A549 (cell line): ENCODE results near the gene TBC1D22A. TPM values are rescaled to one million over a fixed set of nuclear protein-coding genes. Genes with fewer than 3 reads are reported as not detected.

ENCODE experiments used
- ATAC-seq, 2 experiments: fragments of 200-7000 bp in 1 of 2; fragments of >200 bp in 1 of 2; cut with Nextera tagmentation in 1 of 2; cut with Tn5 transposase in 1 of 2; 3 replicates each; pipeline versions ENCODE4 v1.8.0 to v1.9.1; 2018 to 2020; ENCODE audit warnings: mild to moderate bottlenecking in 1 of 2, moderate library complexity in 1 of 2
- CTCF ChIA-PET: fragments of 300-600 bp; sonication (Branson Sonifier 250); formaldehyde crosslinking; extraction: SDS; loops from one replicate; lab custom pipeline; 2021; ENCODE audit warnings: antibody characterized with exemption, inconsistent platforms; lab: Yijun Ruan, JAX
- POLR2A ChIA-PET: fragments of 350-600 bp; formaldehyde crosslinking; extraction: SDS; loops from one replicate; lab custom pipeline; 2021; ENCODE audit warnings: antibody characterized with exemption, inconsistent platforms; lab: Yijun Ruan, JAX
- DNase-seq, 2 experiments: peaks; one replicate each; pipeline versions ENCODE4 v3.0.0 to v3.0.0-alpha.2; 2011 to 2016; ENCODE audit warnings: low read depth in 1 of 2, low spot score in 1 of 2
- FAIRE-seq: peaks from 2 replicates; lab custom pipeline; 2011; peaks lifted over from hg19 to GRCh38; lab: Jason Lieb, UNC
- H3K27ac ChIP-seq, 2 experiments: fragments of >200 bp; sonication (Bioruptor Twin); formaldehyde crosslinking; 3 replicates each; pipeline ENCODE4 v1.5.1; 2016 to 2017
- H3K4me1 ChIP-seq: fragments of >200 bp; sonication (Bioruptor Twin); formaldehyde crosslinking; 3 replicates; pipeline ENCODE4 v1.6.1; 2016
- H3K4me2 ChIP-seq: fragments of >200 bp; sonication (Bioruptor Twin); formaldehyde crosslinking; 3 replicates; pipeline ENCODE4 v1.6.1; 2016
- H3K4me3 ChIP-seq: fragments of >200 bp; sonication (Bioruptor Twin); formaldehyde crosslinking; 3 replicates; pipeline ENCODE4 v1.5.1; 2016
- H3K9me3 ChIP-seq: fragments of >200 bp; sonication (Bioruptor Twin); formaldehyde crosslinking; 3 replicates; pipeline ENCODE4 v1.6.1; 2016
- BCL3 ChIP-seq: fragments of >200 bp; sonication (Bioruptor Twin); formaldehyde crosslinking; IDR thresholded peaks from 3 replicates; pipeline ENCODE4 v1.6.1; 2016
- CBX8 ChIP-seq: fragments of 200-600 bp; sonication (generic); IDR thresholded peaks from 2 replicates; pipeline ENCODE4 v1.6.1; 2016
- CEBPB ChIP-seq, 2 experiments: fragments of >200 bp in 1 of 2; sonication (Bioruptor Twin) in 1 of 2; formaldehyde crosslinking in 1 of 2; IDR thresholded peaks; 2 replicates each; pipeline ENCODE4 v1.6.1; 2012 to 2016
- E2F6 ChIP-seq: IDR thresholded peaks from 2 replicates; pipeline ENCODE4 v1.6.1; 2012; ENCODE audit warnings: low read depth, borderline replicate concordance
- EHMT2 ChIP-seq: fragments of 200-600 bp; sonication (generic); IDR thresholded peaks from 2 replicates; pipeline ENCODE4 v1.6.1; 2016; ENCODE audit warnings: antibody characterized with exemption, low read depth, mild to moderate bottlenecking, moderate library complexity
- EP300 ChIP-seq, 2 experiments: fragments of >200 bp; sonication (Bioruptor Twin); formaldehyde crosslinking; IDR thresholded peaks; 2 replicates in 1 of 2; 3 replicates in 1 of 2; pipeline ENCODE4 v1.6.1; 2016 to 2017
- GATA3 ChIP-seq: IDR thresholded peaks from 2 replicates; pipeline ENCODE4 v1.6.1; 2012; ENCODE audit warnings: borderline replicate concordance
- HDAC2 ChIP-seq: fragments of 200-600 bp; sonication (generic); IDR thresholded peaks from 2 replicates; pipeline ENCODE4 v1.6.1; 2016
- HEYL ChIP-seq: fragments of 250-450 bp; sonication (Bioruptor Pico); IDR thresholded peaks from 2 replicates; pipeline ENCODE4 v1.8.0; 2021; ENCODE audit warnings: mild to moderate bottlenecking, moderate library complexity
- HOXA7 ChIP-seq: fragments of 250-450 bp; sonication (Bioruptor Pico); IDR thresholded peaks from 2 replicates; pipeline ENCODE4 v1.5.0; 2020; ENCODE audit warnings: mild to moderate bottlenecking, moderate library complexity
- HOXB5 ChIP-seq: fragments of 250-450 bp; sonication (Bioruptor Pico); IDR thresholded peaks from 2 replicates; pipeline ENCODE4 v1.5.0; 2020; ENCODE audit warnings: mild to moderate bottlenecking, moderate library complexity
- KDM1A ChIP-seq: fragments of 200-600 bp; sonication (generic); IDR thresholded peaks from 2 replicates; pipeline ENCODE4 v1.6.1; 2016; ENCODE audit warnings: low read depth, mild to moderate bottlenecking
- MYC ChIP-seq: IDR thresholded peaks from 2 replicates; pipeline ENCODE4 v1.6.1; 2012; ENCODE audit warnings: mild to moderate bottlenecking, inconsistent platforms, low read length, improper control_type of control experiment, borderline replicate concordance
- NFE2L2 ChIP-seq: fragments of 150-350 bp; conservative IDR thresholded peaks from 2 replicates; pipeline ENCODE4 v1.6.1; 2014; ENCODE audit warnings: low read length
- NR3C1 ChIP-seq: fragments of >200 bp; sonication (Bioruptor Twin); formaldehyde crosslinking; IDR thresholded peaks from 3 replicates; pipeline ENCODE4 v1.6.1; 2017
- POLR2A ChIP-seq: IDR thresholded peaks from 2 replicates; pipeline ENCODE4 v1.6.1; 2012; ENCODE audit warnings: mild to moderate bottlenecking, low read length
- REST ChIP-seq: fragments of 200-600 bp; sonication (generic); IDR thresholded peaks from 2 replicates; pipeline ENCODE4 v1.6.1; 2016; ENCODE audit warnings: antibody characterized with exemption, mild to moderate bottlenecking, moderate library complexity
- ZNF302 ChIP-seq: fragments of 250-450 bp; sonication (Bioruptor Pico); IDR thresholded peaks from 2 replicates; pipeline ENCODE4 v1.9.0; 2021; ENCODE audit warnings: inconsistent platforms, mild to moderate bottlenecking, moderate library complexity
- WGBS: methylation state at CpG from one replicate; pipeline ENCODE4 v1.1.6; 2017; ENCODE audit errors: missing lambda C conversion rate; 5-methylcytosine and 5-hydroxymethylcytosine counted together
- polyA plus RNA-seq, 4 experiments: library from polyadenylated mRNA; depleted of rRNA in 3 of 4; stranded (reverse); fragments of >200 nt; fragmentation: RNase III in 1 of 4; extraction: RNeasy Plus Mini Kit Qiagen cat#74134 plus additional on column Dnase treatment in 1 of 4; gene quantifications; 2 replicates in 3 of 4; 3 replicates in 1 of 4; pipeline ENCODE4 v1.2.3, GENCODE V29; 2011 to 2017
- TF ChIP-seq, protein P1 (sequence below): IDR thresholded peaks from 2 replicates; pipeline ENCODE4 v1.6.1; 2012
- TF ChIP-seq, protein P2 (sequence below): fragments of >200 bp; sonication (Bioruptor Twin); formaldehyde crosslinking; IDR thresholded peaks from 2 replicates; pipeline ENCODE4 v1.6.1; 2016
- TF ChIP-seq, protein P3 (sequence below): fragments of 150-350 bp; IDR thresholded peaks from 2 replicates; pipeline ENCODE4 v1.6.1; 2014; ENCODE audit warnings: low read depth, mild to moderate bottlenecking, low read length

Gene TBC1D22A
- polyA plus RNA-seq, 2 of the 4 experiments (the other 2 are of a cell fraction), result 8.9 to 10.8 TPM

- 94% methylated on average over 13 of the region's 13 CpGs for WGBS
- POLR2A ChIA-PET, result no interaction called here
- peaks cover 25% of the 10 kb centered on the region for H3K4me1 ChIP-seq
- no peak overlapping the region for H3K4me3 ChIP-seq
- CTCF ChIA-PET, result interaction anchor here (0.6 to 4.8 kb wide), 4 partner anchors 18 to 107 kb away, joined by 3 to 22 read pairs (median 4); no protein-coding TSS in a partner anchor
- no peak overlapping the region for H3K4me2 ChIP-seq
- no peak for ATAC-seq
- FAIRE-seq, result no peak
- TF ChIP-seq CEBPB (IDR thresholded peaks at IDR 0.05), result no peak
- no peak for TF ChIP-seq NR3C1
- TF ChIP-seq, protein P1, sequence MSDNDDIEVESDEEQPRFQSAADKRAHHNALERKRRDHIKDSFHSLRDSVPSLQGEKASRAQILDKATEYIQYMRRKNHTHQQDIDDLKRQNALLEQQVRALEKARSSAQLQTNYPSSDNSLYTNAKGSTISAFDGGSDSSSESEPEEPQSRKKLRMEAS, result no peak
- TF ChIP-seq HOXB5 (CRISPR knock-in tag), result no peak
- TF ChIP-seq HDAC2, result no peak
- TF ChIP-seq ZNF302 (CRISPR knock-in tag), result no peak
- no peak for TF ChIP-seq GATA3
- no peak for TF ChIP-seq REST
- TF ChIP-seq KDM1A, result no peak
- no peak for TF ChIP-seq HEYL (CRISPR knock-in tag)
- TF ChIP-seq, protein P2, sequence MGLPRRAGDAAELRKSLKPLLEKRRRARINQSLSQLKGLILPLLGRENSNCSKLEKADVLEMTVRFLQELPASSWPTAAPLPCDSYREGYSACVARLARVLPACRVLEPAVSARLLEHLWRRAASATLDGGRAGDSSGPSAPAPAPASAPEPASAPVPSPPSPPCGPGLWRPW, result no peak
- no peak for TF ChIP-seq E2F6
- no peak for TF ChIP-seq NFE2L2
- TF ChIP-seq, protein P3, sequence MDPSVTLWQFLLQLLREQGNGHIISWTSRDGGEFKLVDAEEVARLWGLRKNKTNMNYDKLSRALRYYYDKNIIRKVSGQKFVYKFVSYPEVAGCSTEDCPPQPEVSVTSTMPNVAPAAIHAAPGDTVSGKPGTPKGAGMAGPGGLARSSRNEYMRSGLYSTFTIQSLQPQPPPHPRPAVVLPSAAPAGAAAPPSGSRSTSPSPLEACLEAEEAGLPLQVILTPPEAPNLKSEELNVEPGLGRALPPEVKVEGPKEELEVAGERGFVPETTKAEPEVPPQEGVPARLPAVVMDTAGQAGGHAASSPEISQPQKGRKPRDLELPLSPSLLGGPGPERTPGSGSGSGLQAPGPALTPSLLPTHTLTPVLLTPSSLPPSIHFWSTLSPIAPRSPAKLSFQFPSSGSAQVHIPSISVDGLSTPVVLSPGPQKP, result no peak
- TF ChIP-seq CBX8, result no peak
- no peak for TF ChIP-seq POLR2A
- no peak for TF ChIP-seq BCL3
- TF ChIP-seq MYC, result no peak
- TF ChIP-seq, all 56 proteins: peak for 0
- no peak for DNase-seq
- Histone ChIP-seq H3K9me3 (no peaks in the 10 kb centered on the region), H3K27ac (no peak overlapping the region)
These were observed 61.2 kb downstream of the TBC1D22A start for GRCh38 chr22:46823654-46824053.

- Histone ChIP-seq H3K4me3 (no peak overlapping the region), H3K9me3 (no peaks in the 10 kb centered on the region), H3K27ac (peak overlapping the region in 1 of 2 experiments; percentile 55; a peak in 2 of 6 replicates), H3K4me2 (no peak overlapping the region), H3K4me1 (peaks cover 32% of the 10 kb centered on the region)
- DNase-seq (no peak), FAIRE-seq (no peak), ATAC-seq (no peak)
- TF ChIP-seq EP300 (IDR thresholded peaks at IDR 0.05) (no peak), EHMT2 (no peak), HOXA7 (CRISPR knock-in tag) (no peak)
- ChIA-PET POLR2A (no interaction called here), CTCF (interaction anchor here (0.6 to 4.8 kb wide), 4 partner anchors 19 to 108 kb away, joined by 3 to 22 read pairs (median 4); no protein-coding TSS in a partner anchor)
- WGBS, result 94% methylated on average over 9 of the region's 9 CpGs
These were observed 62.0 kb downstream of the TBC1D22A start for GRCh38 chr22:46824344-46824909.
